Astrocyte of the spinal cord (primary cell): Measurements from ENCODE around the gene ATR.

ENCODE experiments used
- DNase-seq: peaks from one replicate; pipeline ENCODE4 v3.0.0; 2011; ENCODE audit warnings: low read depth, low spot score
- H3K4me3 ChIP-seq: 2 replicates; pipeline ENCODE4 v1.5.1; 2011; ENCODE audit warnings: low read depth, mild to moderate bottlenecking, low read length, moderate library complexity
- CTCF ChIP-seq: IDR thresholded peaks from 2 replicates; pipeline ENCODE4 v1.5.1; 2012; ENCODE audit warnings: low read depth, mild to moderate bottlenecking, low read length, inconsistent platforms
- in situ Hi-C: cut with HindIII; loops from 2 replicates; pipeline ENCODE4 v1.10.0; 2017; ENCODE audit warnings: low sequenced_read_pairs

ATR gene

GRCh38 chr3:142578329-142579223 is at the start of gene ATR:
ATR (minus strand) TSS chr3:142578733; CDS start chr3:142578704, 29 bp downstream.
- H3K4me3 ChIP-seq: peak within 1 kb of the TSS; percentile 97
- TF ChIP-seq CTCF: no peak
- DNase-seq: peak; percentile 98
- in situ Hi-C loops: loop anchor here (25.0 kb wide), 1 partner anchor 259 kb away; no protein-coding TSS in a partner anchor

GRCh38 chr3:142626971-142627370 is 48.4 kb upstream of the ATR start:
- no peak for TF ChIP-seq CTCF
- DNase-seq: no peak
- no peak overlapping the region for H3K4me3 ChIP-seq
- in situ Hi-C loops: no loop called here

GRCh38 chr3:142625153-142625440 is 46.6 kb upstream of the ATR start:
- no peak for TF ChIP-seq CTCF
- in situ Hi-C loops: no loop called here
- no peak overlapping the region for H3K4me3 ChIP-seq
- DNase-seq: no peak

GRCh38 chr3:142624341-142625152 is 46.0 kb upstream of the ATR start:
- in situ Hi-C loops: no loop called here
- H3K4me3 ChIP-seq: no peak overlapping the region

GRCh38 chr3:142623194-142623593 is 44.7 kb upstream of the ATR start:
- TF ChIP-seq CTCF: no peak
- no peak for DNase-seq
- in situ Hi-C loops: no loop called here
- no peak overlapping the region for H3K4me3 ChIP-seq

More at GRCh38 chr3:142624341-142625152, 46.0 kb upstream of the ATR start:
- TF ChIP-seq CTCF: no peak
- DNase-seq: no peak

- DNase-seq: no peak
- in situ Hi-C loops: no loop called here
- no peak for TF ChIP-seq CTCF
- H3K4me3 ChIP-seq: no peak overlapping the region
Measured at GRCh38 chr3:142622405-142622804, 43.9 kb upstream of the ATR start.
